ENCODE data around the gene ACADVL. TPM values are rescaled to one million over a fixed set of nuclear protein-coding genes. Genes with fewer than 3 reads are reported as not detected.
A peak's percentile ranks its signal among the peaks of the same experiment; 100 is the strongest.

ACADVL gene
- polyA plus RNA-seq, 3 donors from 2014 or later, result 138 to 180 (median 141) TPM

GRCh38 chr17:7225711-7226331 lies 6.1 kb downstream of the ACADVL start:
- Mint-ChIP-seq H3K4me3 (no peak overlapping the region), H3K27me3 (ENCODE audit: low read depth in 3 of 3) (peaks cover 0 to 3% (median under 1%) of the 10 kb centered on the region in 3 donors), H3K36me3 (peaks cover 9 to 19% (median 10%) of the 10 kb centered on the region in 3 donors), H3K27ac (no peak overlapping the region), H3K9me3 (no peaks in the 10 kb centered on the region), H3K4me1 (peaks cover 8 to 10% of the 10 kb centered on the region in 2 donors)
- DNase-seq, result no peak

DNA sequence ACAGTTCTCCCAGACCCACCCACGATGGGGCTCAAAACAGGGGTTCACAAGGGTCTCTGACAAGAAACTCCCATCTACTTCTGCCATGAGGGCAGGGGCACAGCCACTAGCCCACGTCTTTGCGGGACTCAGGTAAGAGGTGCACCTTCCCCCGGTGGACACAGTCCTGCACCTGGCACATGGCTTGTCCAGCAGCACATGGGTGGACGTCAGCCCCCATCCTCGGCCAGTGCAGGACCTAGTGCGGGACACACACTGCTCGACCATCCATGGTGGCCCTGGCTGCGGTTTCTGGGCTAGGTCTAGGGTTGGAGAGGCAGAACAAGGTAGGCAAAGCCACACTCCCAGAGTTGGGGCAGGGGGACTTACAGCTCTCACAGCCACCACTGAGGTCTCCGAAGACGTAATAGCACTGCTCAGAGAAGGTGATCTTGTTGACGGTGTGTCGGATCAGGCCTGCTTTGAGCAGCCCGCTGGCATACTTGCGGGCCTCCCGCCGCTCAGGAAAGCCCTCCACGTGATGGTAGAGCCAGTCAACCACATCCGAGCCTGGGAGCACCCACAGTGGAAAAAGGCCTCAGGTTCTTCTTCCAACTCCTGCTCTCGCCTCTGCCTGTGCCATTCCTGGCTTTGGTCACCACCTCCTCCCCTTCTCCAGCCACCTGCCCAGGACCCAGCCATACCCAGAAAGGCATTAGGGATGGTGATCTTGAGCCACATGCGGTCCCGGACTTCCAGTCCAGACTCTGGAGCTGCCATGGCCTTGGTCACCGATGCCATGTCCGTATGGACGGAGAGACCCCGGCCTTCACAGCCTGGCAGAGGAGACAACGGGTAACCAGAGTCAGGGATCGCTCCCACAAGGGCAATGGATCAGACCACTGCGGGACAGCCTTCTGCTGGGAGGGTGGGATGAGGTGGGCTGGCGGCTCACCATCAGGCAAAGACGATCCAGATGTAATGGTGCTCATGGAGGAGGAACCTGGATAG lies 7.3 kb downstream of the ACADVL start:
- Mint-ChIP-seq H3K4me1 (peaks cover 3 to 5% of the 10 kb centered on the region in 2 donors), H3K27me3 (ENCODE audit: low read depth in 3 of 3) (peaks cover 0 to 5% (median 2%) of the 10 kb centered on the region in 3 donors), H3K36me3 (peaks cover 11 to 21% (median 12%) of the 10 kb centered on the region in 3 donors), H3K4me3 (no peak overlapping the region), H3K27ac (peak overlapping the region in 1 of 6 donors; percentile 23), H3K9me3 (no peaks in the 10 kb centered on the region)
- DNase-seq, result no peak

DNA sequence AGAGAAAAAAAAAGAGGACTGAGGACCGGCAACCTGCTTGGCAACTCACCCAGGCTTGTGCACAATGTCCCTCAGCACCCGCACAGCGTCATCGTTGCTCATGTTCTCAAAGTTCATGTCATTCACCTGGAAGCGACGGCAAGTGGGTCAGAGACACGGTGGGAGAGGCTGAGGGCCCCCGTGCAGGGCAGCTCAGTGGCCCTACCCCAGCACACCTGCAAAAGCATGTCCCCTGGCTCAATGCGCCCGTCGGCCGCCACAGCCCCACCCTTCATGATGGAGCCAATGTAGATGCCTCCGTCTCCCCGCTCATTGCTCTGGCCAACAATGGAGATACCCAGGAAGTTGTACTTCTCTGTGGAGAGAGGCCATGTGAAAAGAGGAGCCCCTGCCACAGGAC lies 9.2 kb downstream of the ACADVL start:
- H3K27ac Mint-ChIP-seq, result no peak overlapping the region
- DNase-seq, result no peak
- H3K4me3 Mint-ChIP-seq, result no peak overlapping the region
- peaks cover 20 to 21% of the 10 kb centered on the region in 2 donors for H3K4me1 Mint-ChIP-seq
- no peaks in the 10 kb centered on the region for H3K9me3 Mint-ChIP-seq
- H3K36me3 Mint-ChIP-seq, result peaks cover 8 to 18% (median 9%) of the 10 kb centered on the region in 3 donors
- H3K27me3 Mint-ChIP-seq (ENCODE audit: low read depth in 3 of 3), result peaks cover 4 to 6% (median 5%) of the 10 kb centered on the region in 3 donors

GRCh38 chr17:7229504-7229903 lies 9.8 kb downstream of the ACADVL start:
- H3K4me3 Mint-ChIP-seq, result no peak overlapping the region
- H3K27me3 Mint-ChIP-seq (ENCODE audit: low read depth in 3 of 3), result peaks cover 7 to 12% (median 9%) of the 10 kb centered on the region in 3 donors
- no peak overlapping the region for H3K27ac Mint-ChIP-seq
- peaks cover 7 to 16% (median 9%) of the 10 kb centered on the region in 3 donors for H3K36me3 Mint-ChIP-seq
- no peak for DNase-seq
- H3K4me1 Mint-ChIP-seq, result peaks cover 24 to 25% of the 10 kb centered on the region in 2 donors
- H3K9me3 Mint-ChIP-seq, result no peaks in the 10 kb centered on the region

GRCh38 chr17:7232114-7232513 lies 12.4 kb downstream of the ACADVL start:
- no peak for DNase-seq
- Mint-ChIP-seq H3K9me3 (no peaks in the 10 kb centered on the region), H3K36me3 (peaks cover 7 to 26% (median 9%) of the 10 kb centered on the region in 3 donors), H3K4me3 (peak overlapping the region in 4 of 5 donors; percentile 6 to 93 (median 16)), H3K27ac (peak overlapping the region in 1 of 6 donors; percentile 37), H3K27me3 (ENCODE audit: low read depth in 3 of 3) (peaks cover 6 to 15% (median 11%) of the 10 kb centered on the region in 3 donors), H3K4me1 (peaks cover 43 to 50% of the 10 kb centered on the region in 2 donors)

DNA sequence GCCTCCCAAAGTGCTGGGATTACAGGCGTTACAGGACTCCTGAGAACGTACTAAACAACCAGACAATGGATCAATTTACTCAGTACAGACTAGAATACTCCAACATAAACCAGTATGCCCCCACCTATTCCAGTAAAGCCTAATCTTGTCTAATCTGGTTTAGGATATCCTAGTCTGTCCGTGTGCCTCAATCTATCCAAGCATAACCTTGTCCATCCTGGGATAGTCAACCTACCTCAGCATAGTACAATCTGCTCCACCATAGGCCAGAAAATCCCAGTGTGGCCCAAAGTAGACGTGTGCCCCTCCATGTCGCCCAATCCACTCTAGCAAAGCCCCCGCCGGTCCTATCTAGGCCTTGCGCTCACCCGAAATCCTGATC lies 14.0 kb downstream of the ACADVL start:
- H3K4me3 Mint-ChIP-seq, result peak overlapping the region; percentile 88 to 98 (median 92)
- peaks cover 45 to 55% of the 10 kb centered on the region in 2 donors for H3K4me1 Mint-ChIP-seq
- peaks cover 6 to 18% (median 12%) of the 10 kb centered on the region in 3 donors for H3K27me3 Mint-ChIP-seq (ENCODE audit: low read depth in 3 of 3)

DNA sequence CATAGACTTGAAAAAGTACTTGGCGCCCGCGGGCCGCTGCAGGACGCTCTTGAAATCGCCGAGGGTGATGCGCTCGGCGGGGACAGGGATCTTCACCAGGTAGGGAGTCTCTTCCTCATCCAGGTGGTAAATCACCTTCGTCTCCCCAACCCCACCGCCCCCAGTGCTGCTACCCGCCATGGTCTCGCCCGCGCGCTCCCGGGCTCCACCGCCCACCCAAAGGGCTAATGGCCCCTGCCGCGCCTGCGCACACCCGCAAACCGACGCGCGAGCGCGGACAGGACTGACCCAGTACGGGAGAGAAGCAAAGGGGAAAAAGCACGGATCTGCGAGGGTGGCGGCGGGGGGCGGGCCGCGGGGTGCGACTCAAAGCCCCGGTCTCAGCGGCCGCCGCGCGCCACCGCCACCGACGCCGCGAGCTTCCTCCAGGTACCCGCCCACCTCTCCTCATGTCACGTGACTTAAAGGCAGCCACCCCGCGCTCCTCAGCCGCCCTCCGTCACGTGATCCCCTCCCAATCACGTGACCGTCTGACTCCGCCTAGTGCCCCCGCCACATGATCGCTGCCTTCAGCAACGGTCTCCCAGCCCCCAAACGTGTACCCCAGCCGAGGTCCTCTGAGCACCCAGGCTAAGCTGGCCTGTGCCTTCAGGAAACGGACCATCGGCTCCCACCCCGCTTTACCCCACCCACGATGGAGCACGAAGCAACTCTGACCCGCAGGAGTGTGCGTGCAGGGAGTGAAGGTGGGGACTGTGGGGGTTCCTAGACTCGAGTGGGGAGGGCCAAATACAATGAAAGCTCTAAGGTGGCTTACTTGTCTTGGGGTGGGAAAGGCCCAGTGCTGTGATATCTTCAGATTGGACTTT lies 14.6 kb downstream of the ACADVL start, which contains the start of gene DVL2:
TSS of gene DVL2 (minus strand) at position 435 of the 869 bp plus-strand sequence. CDS start at position 180, 255 bp downstream.
- Mint-ChIP-seq H3K4me3 (peak within 1 kb of the TSS; percentile 88 to 98 (median 92)), H3K27ac (peak within 1 kb of the TSS; percentile 86 to 96 (median 91)), H3K36me3 (peaks cover 4 to 21% (median 4%) of the 10 kb centered on the region in 3 donors), H3K4me1 (peaks cover 45 to 55% of the 10 kb centered on the region in 2 donors), H3K9me3 (no peaks in the 10 kb centered on the region), H3K27me3 (ENCODE audit: low read depth in 3 of 3) (peaks cover 8 to 19% (median 14%) of the 10 kb centered on the region in 3 donors)
- peak; percentile 93 to 94 (median 94) for DNase-seq

More for the DNA sequence above, 14.0 kb downstream of the ACADVL start:
- DNase-seq, result no peak
- Mint-ChIP-seq H3K9me3 (no peaks in the 10 kb centered on the region), H3K36me3 (peaks cover 4 to 21% (median 4%) of the 10 kb centered on the region in 3 donors), H3K27ac (peak overlapping the region; percentile 86 to 93 (median 87))

DNA sequence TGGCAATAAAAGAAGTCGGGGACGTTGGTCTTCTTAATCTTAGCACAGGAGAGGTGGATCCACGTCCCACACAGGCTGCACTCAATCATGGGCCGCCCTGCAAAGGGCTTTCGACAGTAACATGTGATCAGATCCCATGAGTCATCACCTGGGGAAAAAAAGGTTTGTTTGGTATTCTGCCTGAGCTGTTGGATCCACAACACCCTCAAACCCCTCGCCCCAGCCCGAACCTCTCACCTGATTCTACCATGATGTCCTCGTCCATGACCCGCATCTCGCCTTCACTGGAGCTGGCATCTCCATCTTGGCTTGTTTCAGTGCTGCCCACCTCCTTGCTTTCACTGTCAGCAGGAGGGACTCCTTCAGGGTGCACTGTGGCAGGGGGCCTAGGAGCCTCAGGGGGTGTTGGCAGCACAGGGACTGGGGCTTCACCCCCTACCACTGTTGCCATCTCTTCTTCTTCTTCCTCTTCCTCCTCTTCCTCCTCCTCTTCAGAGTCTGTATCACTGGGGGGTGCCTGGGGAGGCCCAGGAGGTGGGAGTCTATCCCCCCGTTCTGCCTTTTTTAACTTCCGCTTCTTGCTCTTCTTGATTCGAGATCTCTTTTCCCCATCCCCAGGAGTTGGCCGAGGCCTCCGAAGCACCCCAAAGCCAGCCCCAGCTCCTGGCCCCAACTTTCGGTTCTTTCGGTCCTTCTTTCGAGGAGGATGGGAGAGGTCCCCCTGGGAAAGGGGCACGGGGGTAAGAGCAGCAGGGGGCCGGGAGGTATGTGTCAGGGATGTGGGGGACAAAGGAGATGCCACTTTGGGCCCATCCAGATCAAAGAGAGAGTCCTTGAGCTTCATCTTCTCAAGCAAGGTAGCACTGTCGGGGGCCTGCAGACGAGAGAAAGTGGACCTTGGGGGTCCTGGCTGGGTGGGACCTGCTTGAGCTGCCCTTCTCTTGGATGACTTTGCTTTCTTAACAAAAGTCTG lies 16.2 kb downstream of the ACADVL start:
- Mint-ChIP-seq H3K4me3 (peak overlapping the region; percentile 46 to 99 (median 98)), H3K27me3 (ENCODE audit: low read depth in 3 of 3) (peaks cover 13 to 20% (median 20%) of the 10 kb centered on the region in 3 donors), H3K9me3 (no peaks in the 10 kb centered on the region), H3K36me3 (peaks cover under 1 to 23% (median 4%) of the 10 kb centered on the region in 3 donors), H3K4me1 (peaks cover 59 to 70% of the 10 kb centered on the region in 2 donors), H3K27ac (peak overlapping the region in 5 of 6 donors; percentile 49 to 93 (median 87))
- no peak for DNase-seq

DNA sequence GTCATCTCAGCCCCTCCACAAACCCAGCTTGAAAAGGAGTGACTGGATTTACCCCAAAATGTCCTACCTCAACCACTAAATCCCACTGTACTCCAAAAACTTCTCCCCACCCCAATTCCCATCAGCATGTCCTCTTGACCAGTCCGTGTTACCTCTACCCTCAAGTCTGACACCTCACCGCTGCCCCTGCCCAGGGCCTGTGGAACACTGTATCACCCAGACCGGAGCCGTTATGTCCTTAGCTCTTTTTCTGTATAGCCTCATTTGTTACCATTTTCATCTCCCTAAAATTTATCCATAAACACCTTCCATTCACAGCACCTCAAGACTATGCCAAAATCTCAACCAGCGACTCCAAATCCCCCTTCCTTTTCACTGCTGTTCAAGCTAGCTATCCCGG lies 17.1 kb downstream of the ACADVL start:
- H3K27me3 Mint-ChIP-seq (ENCODE audit: low read depth in 3 of 3), result peaks cover 12 to 25% (median 23%) of the 10 kb centered on the region in 3 donors
- H3K9me3 Mint-ChIP-seq, result no peaks in the 10 kb centered on the region
- peaks cover 0 to 26% (median 4%) of the 10 kb centered on the region in 3 donors for H3K36me3 Mint-ChIP-seq
- H3K4me1 Mint-ChIP-seq, result peaks cover 66 to 77% of the 10 kb centered on the region in 2 donors
- H3K4me3 Mint-ChIP-seq, result peak overlapping the region; percentile 93 to 99 (median 98)
- H3K27ac Mint-ChIP-seq, result peak overlapping the region; percentile 51 to 96 (median 84)
- no peak for DNase-seq

- peak overlapping the region; percentile 93 to 99 (median 98) for H3K4me3 Mint-ChIP-seq
- peaks cover 66 to 77% of the 10 kb centered on the region in 2 donors for H3K4me1 Mint-ChIP-seq
- peak overlapping the region; percentile 51 to 96 (median 84) for H3K27ac Mint-ChIP-seq
- no peaks in the 10 kb centered on the region for H3K9me3 Mint-ChIP-seq
- no peak for DNase-seq
- H3K27me3 Mint-ChIP-seq (ENCODE audit: low read depth in 3 of 3), result peaks cover 12 to 29% (median 26%) of the 10 kb centered on the region in 3 donors
- H3K36me3 Mint-ChIP-seq, result peaks cover 0 to 21% (median 0%) of the 10 kb centered on the region in 3 donors
Measured at GRCh38 chr17:7237266-7237760, 17.6 kb downstream of the ACADVL start.

- H3K4me1 Mint-ChIP-seq, result peaks cover 65 to 79% of the 10 kb centered on the region in 2 donors
- peak; percentile 62 to 67 (median 62) for DNase-seq
- H3K27me3 Mint-ChIP-seq (ENCODE audit: low read depth in 3 of 3), result peaks cover 15 to 35% (median 32%) of the 10 kb centered on the region in 3 donors
- H3K36me3 Mint-ChIP-seq, result peaks cover 0 to 24% (median 0%) of the 10 kb centered on the region in 3 donors
- H3K27ac Mint-ChIP-seq, result peak overlapping the region; percentile 51 to 100 (median 92)
- H3K9me3 Mint-ChIP-seq, result peaks cover 0 to 2% (median 0%) of the 10 kb centered on the region in 6 donors
- H3K4me3 Mint-ChIP-seq, result peak overlapping the region; percentile 93 to 99 (median 98)
Measured at GRCh38 chr17:7237761-7238419, 18.2 kb downstream of the ACADVL start.
